Stimulated activated CD4-positive, alpha-beta T cell treated with anti-CD3 and anti-CD28 coated beads, Interleukin-2, amount 100 ng/mL, for 48 hours (primary cell): ENCODE measurements around the gene FNDC3A.

ENCODE experiments used
- DNase-seq, 2 donors: peaks; one replicate each; pipeline ENCODE4 v3.0.0-alpha.2; 2020

Gene FNDC3A

GRCh38 chr13:49220856-49221589 is 245.3 kb downstream of the FNDC3A start:
- DNase-seq = peak in 1 of 2 donors; percentile 4

- no peak for DNase-seq
These were observed 245.9 kb downstream of the FNDC3A start for GRCh38 chr13:49221590-49221965.

DNA sequence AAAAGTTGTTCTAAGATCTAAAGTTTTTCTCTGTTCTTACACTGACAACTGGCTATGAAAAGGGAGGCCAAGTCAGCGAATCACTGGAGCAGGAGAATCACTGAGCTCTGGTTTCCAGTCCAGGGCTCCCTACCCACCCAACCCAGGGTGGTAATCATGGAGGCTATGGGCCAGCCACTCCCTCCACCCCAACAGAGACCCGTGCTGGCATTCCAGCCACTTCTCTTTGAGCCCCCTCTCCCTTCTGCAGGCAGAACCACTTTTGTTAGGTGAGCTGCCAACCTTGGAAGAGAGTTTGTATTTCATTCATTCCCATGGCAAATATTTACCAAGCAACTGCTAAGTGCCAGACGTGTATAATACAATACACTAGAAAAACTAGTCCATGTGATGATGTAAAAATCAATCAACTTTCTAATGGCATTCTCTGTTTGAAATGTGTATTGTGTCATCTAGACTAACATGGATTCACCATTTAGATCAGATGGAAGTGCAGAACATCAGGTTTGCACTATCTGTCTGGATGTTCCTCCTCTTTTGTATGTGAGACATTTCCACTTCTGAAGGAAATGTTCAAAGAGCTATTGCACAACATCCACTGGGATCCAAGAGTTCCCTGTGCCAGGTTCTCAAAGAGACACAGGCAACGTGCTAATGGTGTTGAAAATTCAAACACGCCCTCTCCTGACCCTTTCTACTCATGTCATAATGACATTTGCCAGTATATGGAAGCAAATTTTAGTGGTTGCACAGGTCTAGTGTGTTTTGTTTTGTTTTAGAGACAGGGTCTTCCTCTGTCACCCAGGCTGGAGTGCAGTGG is 249.7 kb downstream of the FNDC3A start:
- no peak for DNase-seq

- no peak for DNase-seq
These were observed 250.9 kb downstream of the FNDC3A start for GRCh38 chr13:49226613-49227012.

DNA sequence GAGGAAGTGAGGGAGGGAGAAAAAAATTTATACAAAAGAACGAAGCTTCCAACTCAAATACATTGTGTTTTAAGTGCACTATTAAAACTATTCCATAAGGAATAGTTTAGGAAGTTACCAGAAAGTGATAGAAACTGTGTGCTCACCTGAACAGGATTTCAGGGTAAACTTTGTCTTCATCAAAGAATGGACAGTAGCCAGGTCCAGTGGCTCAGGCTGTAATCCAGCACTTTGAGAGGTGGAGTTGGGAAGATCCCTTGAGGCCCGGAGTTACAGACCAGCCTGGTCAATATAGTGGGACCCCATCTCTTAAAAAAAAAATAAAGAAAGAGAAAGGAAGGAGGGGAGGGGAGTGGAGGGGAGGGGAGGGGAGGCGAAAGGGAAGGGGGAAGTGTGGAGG is 259.0 kb downstream of the FNDC3A start:
- no peak for DNase-seq

DNA sequence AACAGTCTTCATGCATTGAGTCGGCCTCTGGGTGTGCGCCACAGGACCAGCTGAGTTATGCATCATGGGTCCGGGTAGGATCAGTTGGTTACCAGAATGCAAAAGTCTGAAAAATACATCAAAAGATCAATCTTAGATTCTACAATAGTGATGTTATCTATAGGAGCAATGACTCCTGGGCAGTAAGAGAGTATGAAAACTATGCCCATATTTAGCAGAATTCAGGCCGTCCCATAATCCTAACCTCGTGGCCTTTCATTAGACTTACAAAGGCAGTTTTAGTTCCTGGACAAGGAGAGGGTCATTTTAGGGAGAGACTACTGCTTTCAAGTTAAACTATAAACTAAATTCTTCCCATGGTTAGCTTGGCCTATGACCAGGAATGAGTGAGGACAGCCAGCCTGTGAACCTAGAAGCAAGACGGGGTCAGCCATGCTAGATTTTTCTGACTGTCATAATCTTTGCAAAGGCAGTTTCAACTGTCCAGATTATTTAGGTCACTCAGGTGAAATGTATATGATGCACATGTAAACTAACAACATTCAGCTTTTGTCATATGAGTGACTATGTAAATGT is 260.2 kb downstream of the FNDC3A start:
- no peak for DNase-seq

- DNase-seq = no peak
These were observed 262.9 kb downstream of the FNDC3A start for GRCh38 chr13:49238621-49239020.

- DNase-seq = peak; percentile 21 to 35
These were observed 264.3 kb downstream of the FNDC3A start for GRCh38 chr13:49240017-49240416.

DNA sequence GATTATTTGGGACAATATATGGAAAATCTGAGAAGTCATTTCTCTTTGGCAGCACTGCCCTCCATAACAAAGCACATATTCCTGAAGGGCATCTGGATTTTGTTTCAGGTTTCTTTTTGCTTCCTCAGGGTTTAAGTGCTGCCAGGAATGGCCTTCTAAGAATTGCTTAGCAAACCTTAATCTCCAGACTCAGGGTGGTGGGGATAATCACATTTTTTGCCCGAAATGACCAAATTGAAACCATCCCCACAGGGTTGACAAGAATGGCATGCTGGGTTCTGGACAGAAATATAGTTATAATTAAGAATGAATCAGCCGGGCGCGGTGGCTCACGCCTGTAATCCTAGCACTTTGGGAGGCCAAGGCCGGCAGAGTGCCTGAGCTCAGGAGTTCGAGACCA is 265.6 kb downstream of the FNDC3A start:
- DNase-seq = no peak

GRCh38 chr13:49245101-49245500 is 269.4 kb downstream of the FNDC3A start:
- no peak for DNase-seq

DNA sequence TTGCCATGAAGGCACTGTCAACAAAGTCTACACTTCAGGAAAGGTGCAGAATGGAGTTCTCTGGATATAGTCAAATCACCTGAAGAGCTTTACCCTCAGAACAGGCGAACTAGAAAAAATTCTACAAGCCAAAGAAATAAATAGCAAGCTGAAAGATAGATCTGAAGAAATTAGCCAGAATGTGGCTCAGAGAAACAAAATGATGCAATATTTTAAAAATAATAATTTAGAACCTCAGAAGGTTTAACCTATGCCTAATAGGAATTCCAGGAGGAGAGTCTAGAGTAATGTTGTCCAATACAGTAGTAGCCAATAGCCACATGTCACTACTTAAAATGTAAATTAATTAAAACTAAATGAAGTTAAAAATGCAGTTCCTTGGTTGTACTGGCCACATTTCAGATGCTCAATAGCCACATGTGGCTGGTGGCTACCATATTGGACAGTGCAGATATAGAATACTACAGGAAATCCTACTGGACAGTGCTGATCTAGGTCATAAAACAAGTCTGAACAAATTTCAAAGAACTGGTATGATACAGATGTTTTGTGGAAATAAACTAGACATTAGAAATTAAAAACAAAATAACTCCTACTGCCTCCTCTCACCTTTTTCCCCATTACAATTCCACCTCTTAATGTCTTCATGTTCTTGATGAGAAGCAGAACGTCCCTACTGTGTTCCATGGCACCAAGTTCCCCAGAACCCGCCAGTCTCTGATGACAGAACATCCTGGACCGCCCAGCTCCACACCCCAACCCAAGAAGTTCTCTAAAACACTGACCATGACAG is 271.3 kb downstream of the FNDC3A start:
- no peak for DNase-seq

GRCh38 chr13:49247643-49248621 is 272.2 kb downstream of the FNDC3A start, which contains the start of gene CDADC1:
TSS of gene CDADC1 (plus strand) at chr13:49247925. CDS start at chr13:49248038, 113 bp downstream.
- DNase-seq = peak; percentile 91 to 95

- DNase-seq = no peak
These were observed 272.9 kb downstream of the FNDC3A start for GRCh38 chr13:49248622-49249002.

DNA sequence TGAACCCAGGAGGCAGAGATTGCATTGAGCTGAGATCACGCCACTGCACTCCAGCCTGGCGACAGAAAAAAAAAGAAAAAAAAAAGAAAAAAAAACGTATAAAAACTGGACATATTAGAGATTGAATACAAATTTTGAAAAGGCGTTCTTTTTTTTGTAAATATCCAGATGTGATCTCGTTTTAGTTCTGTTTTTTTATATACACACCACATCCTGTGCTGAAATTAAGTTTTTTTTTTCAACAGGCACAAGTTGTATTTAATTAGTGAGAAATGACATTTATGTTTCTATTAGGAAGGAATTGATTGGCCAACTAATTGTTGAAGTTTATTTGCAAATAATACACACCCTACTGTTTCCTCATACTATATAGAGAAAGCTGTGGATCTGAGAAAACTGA is 275.6 kb downstream of the FNDC3A start:
- no peak for DNase-seq

- DNase-seq = no peak
These were observed 277.6 kb downstream of the FNDC3A start for GRCh38 chr13:49253310-49253709.

GRCh38 chr13:49254007-49254406 is 278.3 kb downstream of the FNDC3A start:
- DNase-seq = no peak

DNA sequence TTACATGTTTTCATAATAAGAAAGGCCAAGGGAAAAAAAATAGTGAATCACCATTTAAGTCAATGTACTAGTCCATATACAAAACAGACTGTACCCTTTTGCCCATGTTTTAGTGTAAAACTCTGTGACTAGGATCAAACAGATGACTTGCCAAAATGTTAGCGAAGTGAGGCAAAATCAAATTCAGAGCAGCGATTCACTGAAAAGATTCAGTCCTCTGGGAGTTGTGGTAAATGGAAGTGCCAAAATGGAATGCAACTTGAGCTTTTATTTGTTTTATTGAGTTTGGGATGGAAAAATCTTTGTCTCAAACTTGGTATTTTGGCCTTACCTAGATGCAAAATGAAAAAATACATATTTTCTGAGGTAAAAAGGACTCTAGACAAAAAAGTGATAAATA is 281.1 kb downstream of the FNDC3A start:
- DNase-seq = no peak

DNA sequence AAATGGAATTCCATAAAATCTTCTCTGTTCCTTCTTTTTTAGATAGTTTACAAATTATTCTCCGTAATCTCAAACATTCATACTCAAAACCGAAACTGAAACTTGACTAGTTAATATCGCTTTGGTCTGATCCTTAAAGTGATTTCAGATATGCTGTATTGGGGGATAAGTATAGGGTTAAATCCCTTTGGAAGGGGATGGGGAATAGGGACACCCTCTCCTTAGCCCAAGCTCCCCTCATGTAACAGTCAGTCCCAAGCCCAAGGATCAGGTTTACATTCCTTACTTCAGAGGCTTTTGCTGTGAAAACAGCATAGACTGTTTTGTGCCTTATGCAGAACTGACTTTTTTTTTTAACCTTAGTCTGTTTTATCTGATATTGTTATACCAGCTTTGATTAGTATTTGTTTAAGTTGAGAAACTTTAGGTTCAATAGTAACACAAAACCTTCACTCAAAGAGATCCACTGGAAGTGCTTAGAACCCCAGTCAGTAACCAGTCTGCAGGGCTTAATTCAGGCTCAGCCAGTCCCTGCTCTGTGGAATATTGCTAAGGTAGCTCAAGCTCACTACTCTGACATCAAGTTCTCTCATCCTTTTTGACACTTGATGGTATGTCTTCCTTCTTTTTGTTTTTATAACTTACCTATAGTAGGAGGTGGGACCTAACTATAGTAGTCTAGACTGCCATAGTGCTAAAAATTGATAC is 282.5 kb downstream of the FNDC3A start:
- no peak for DNase-seq
